DOHH2 (cell line): Measurements from ENCODE around the gene FAM171A1.

Source experiments
- H3F3A ChIP-seq: fragments of 200-600 bp; sonication (generic), shearing (Covaris generic); 2 replicates; pipeline ENCODE4 v1.6.0; 2016; ENCODE audit warnings: antibody characterized with exemption, mild to moderate bottlenecking; ENCODE audit not compliant: control insufficient read depth, insufficient read depth
- H3K27ac ChIP-seq: fragments of 200-600 bp; sonication (generic); 2 replicates; pipeline ENCODE4 v1.5.1; 2014; ENCODE audit warnings: low read depth, mild to moderate bottlenecking, low read length, moderate library complexity
- H3K27me3 ChIP-seq: fragments of 200-600 bp; sonication (generic); 2 replicates; pipeline ENCODE4 v1.6.1; 2014; ENCODE audit warnings: mild to moderate bottlenecking, low read length, mixed read lengths; ENCODE audit not compliant: control insufficient read depth
- H3K36me3 ChIP-seq: fragments of 200-600 bp; sonication (generic); 2 replicates; pipeline ENCODE4 v1.6.1; 2014; ENCODE audit warnings: mild to moderate bottlenecking, low read length, moderate library complexity, mixed read lengths; ENCODE audit not compliant: control insufficient read depth
- H3K4me1 ChIP-seq: fragments of 200-600 bp; sonication (generic); 2 replicates; pipeline ENCODE4 v1.6.1; 2014; ENCODE audit warnings: mild to moderate bottlenecking, low read length, mixed read lengths; ENCODE audit not compliant: control insufficient read depth
- H3K4me2 ChIP-seq: fragments of 200-600 bp; sonication (generic); 2 replicates; pipeline ENCODE4 v1.6.0; 2014; ENCODE audit warnings: mild to moderate bottlenecking, low read length, moderate library complexity
- H3K4me3 ChIP-seq: fragments of 200-600 bp; sonication (generic); 2 replicates; pipeline ENCODE4 v1.5.1; 2014; ENCODE audit warnings: mild to moderate bottlenecking, low read length, mixed read lengths
- H3K79me2 ChIP-seq: fragments of 200-600 bp; sonication (generic); 2 replicates; pipeline ENCODE4 v1.6.1; 2014; ENCODE audit warnings: mild to moderate bottlenecking, low read length, mixed read lengths; ENCODE audit not compliant: control insufficient read depth
- H3K9me2 ChIP-seq: fragments of 200-600 bp; sonication (generic); replicated peaks from 2 replicates; pipeline ENCODE4 v1.6.1; 2014; ENCODE audit warnings: mild to moderate bottlenecking, low read length, mixed read lengths; ENCODE audit not compliant: control insufficient read depth
- H3K9me3 ChIP-seq: fragments of 200-600 bp; sonication (generic); 2 replicates; pipeline ENCODE4 v1.6.1; 2014; ENCODE audit warnings: antibody characterized with exemption, low read length, mixed read lengths; ENCODE audit not compliant: control insufficient read depth, insufficient read depth
- H4K20me1 ChIP-seq: fragments of 200-600 bp; sonication (generic); 2 replicates; pipeline ENCODE4 v1.6.0; 2014; ENCODE audit warnings: low read depth, mild to moderate bottlenecking, antibody characterized with exemption, low read length, moderate library complexity; ENCODE audit not compliant: control insufficient read depth, insufficient read depth
- EZH2phosphoT487 ChIP-seq: fragments of 200-600 bp; sonication (generic); IDR thresholded peaks from 2 replicates; pipeline ENCODE4 v1.6.1; 2017; ENCODE audit warnings: borderline replicate concordance, mild to moderate bottlenecking, antibody characterized with exemption, low read length, moderate library complexity, mixed read lengths
- TF ChIP-seq, protein P1 (sequence below): fragments of 200-600 bp; sonication (generic); IDR thresholded peaks from one replicate; pipeline ENCODE4 v1.5.1; 2014; ENCODE audit warnings: antibody characterized with exemption, mild to moderate bottlenecking, low read depth, low read length; ENCODE audit not compliant: poor library complexity, severe bottlenecking

Gene FAM171A1

DNA sequence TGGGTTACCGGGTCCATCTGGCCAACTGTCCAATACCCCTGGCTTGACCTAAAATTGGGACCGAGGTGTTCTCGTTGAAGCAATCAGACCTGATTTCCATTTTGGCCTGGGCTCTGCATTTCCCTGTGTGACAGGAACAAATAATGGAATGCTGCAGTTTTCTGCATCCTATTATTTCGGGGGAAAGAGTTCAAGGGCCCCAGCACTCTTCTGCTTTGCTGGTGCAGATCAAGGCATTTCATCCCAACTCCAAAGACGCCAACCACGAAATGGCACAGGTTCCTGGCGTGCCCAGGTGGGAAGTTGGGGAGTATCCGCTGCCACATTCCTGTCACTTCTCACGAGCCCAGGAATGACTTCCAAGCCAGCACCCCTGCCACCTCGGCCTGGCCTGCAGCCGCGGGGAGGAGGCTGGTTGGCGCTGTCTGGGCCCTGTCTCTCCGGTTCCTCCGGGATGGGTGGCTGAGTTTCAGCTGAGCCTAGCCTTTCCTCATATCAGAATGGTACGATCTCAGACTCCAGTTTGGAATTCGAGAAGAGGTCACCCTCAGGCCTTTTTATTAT is 56.5 kb downstream of the FAM171A1 start:
- no peaks in the 10 kb centered on the region for H3K36me3 ChIP-seq
- no peaks in the 10 kb centered on the region for H3K79me2 ChIP-seq
- H3K4me2 ChIP-seq: no peak overlapping the region
- no peaks in the 10 kb centered on the region; the same call in 1 of the 2 replicates for H3K27me3 ChIP-seq
- H3K9me3 ChIP-seq: no peaks in the 10 kb centered on the region
- H4K20me1 ChIP-seq: no peaks in the 10 kb centered on the region
- no peak overlapping the region for H3K4me3 ChIP-seq
- no peaks in the 10 kb centered on the region for H3F3A ChIP-seq
- H3K27ac ChIP-seq: no peak overlapping the region
- H3K4me1 ChIP-seq: no peaks in the 10 kb centered on the region
- TF ChIP-seq, protein P1, sequence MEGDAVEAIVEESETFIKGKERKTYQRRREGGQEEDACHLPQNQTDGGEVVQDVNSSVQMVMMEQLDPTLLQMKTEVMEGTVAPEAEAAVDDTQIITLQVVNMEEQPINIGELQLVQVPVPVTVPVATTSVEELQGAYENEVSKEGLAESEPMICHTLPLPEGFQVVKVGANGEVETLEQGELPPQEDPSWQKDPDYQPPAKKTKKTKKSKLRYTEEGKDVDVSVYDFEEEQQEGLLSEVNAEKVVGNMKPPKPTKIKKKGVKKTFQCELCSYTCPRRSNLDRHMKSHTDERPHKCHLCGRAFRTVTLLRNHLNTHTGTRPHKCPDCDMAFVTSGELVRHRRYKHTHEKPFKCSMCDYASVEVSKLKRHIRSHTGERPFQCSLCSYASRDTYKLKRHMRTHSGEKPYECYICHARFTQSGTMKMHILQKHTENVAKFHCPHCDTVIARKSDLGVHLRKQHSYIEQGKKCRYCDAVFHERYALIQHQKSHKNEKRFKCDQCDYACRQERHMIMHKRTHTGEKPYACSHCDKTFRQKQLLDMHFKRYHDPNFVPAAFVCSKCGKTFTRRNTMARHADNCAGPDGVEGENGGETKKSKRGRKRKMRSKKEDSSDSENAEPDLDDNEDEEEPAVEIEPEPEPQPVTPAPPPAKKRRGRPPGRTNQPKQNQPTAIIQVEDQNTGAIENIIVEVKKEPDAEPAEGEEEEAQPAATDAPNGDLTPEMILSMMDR: no peak
- TF ChIP-seq EZH2phosphoT487: no peak
- H3K9me2 ChIP-seq: no peaks in the 10 kb centered on the region

- H3K79me2 ChIP-seq: no peaks in the 10 kb centered on the region
- TF ChIP-seq, protein P1: no peak
- no peak for TF ChIP-seq EZH2phosphoT487
- no peaks in the 10 kb centered on the region for H3F3A ChIP-seq
Observed at GRCh38 chr10:15313843-15314242, 57.2 kb downstream of the FAM171A1 start.

GRCh38 chr10:15313047-15313446 is 58.0 kb downstream of the FAM171A1 start:
- Histone ChIP-seq H3K9me2 (no peaks in the 10 kb centered on the region), H3K27ac (no peak overlapping the region), H3K79me2 (no peaks in the 10 kb centered on the region), H4K20me1 (no peaks in the 10 kb centered on the region), H3K27me3 (no peaks in the 10 kb centered on the region), H3K36me3 (no peaks in the 10 kb centered on the region), H3F3A (no peaks in the 10 kb centered on the region), H3K4me1 (no peaks in the 10 kb centered on the region), H3K4me3 (no peak overlapping the region), H3K4me2 (no peak overlapping the region), H3K9me3 (no peaks in the 10 kb centered on the region)
- TF ChIP-seq EZH2phosphoT487: no peak
- TF ChIP-seq, protein P1: no peak

More at GRCh38 chr10:15313843-15314242, 57.2 kb downstream of the FAM171A1 start:
- no peak overlapping the region for H3K4me3 ChIP-seq
- H3K27me3 ChIP-seq: no peaks in the 10 kb centered on the region
- no peaks in the 10 kb centered on the region for H3K9me2 ChIP-seq
- H3K36me3 ChIP-seq: no peaks in the 10 kb centered on the region
- H4K20me1 ChIP-seq: no peaks in the 10 kb centered on the region
- no peak overlapping the region for H3K27ac ChIP-seq
- H3K9me3 ChIP-seq: no peaks in the 10 kb centered on the region
- H3K4me2 ChIP-seq: no peak overlapping the region
- no peaks in the 10 kb centered on the region for H3K4me1 ChIP-seq
